ENCODE data around the gene CARF. TPM values are rescaled to one million over a fixed set of nuclear protein-coding genes. Genes with fewer than 3 reads are reported as not detected.
"Not testable (repeated sequence)": the region's sequence is repeated elsewhere in the genome, so short reads cannot be mapped to it uniquely, and the experiment has no call there.

CARF gene
- total RNA-seq, 2 experiments from 2014 or later: 4.0 to 5.4 TPM

DNA sequence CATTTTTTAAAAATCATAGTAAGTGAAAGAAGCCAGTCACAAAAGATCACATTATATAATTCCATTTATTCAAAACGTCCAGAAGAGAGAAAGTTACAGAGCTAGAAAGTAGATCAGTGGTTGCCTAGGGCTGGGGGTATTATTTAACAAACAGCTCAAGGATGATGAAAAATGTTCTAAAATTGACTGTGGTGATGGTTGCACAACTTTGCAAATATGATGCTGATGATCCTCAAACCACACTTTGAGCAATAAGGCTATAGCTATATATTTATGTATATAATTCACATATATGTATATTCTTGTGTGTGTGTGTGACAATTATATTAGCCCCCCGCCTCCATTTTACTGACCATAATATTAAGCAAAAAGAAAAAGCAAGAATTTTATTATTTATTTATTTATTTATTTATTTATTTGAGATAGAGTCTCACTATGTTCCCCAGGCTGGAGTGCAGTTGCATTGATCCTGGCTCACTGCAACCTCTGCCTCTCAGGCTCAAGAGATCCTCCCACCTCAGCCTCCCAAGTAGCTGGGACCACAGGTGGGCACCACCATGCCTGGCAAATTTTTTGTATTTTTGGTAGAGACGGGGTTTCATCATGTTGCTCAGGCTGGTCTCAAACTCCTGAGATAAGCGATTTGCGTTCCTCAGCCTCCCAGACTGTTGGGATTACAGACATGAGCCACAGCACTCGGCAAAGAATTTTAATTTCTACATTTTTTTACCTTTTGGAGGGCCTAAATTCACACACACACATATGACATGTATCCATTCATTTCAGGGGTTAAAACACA is 2.5 kb upstream of the CARF start:
- intact Hi-C loops (cut with micrococcal nuclease): loop anchor here (5.0 to 10.0 kb wide), 8 partner anchors 77 to 1127 kb away; partner anchors contain the start of genes ABI2, ALS2, BMPR2 and FZD7
- CTCF ChIA-PET: interaction anchor here (1.9 kb wide), 1 partner anchor 321 kb away, joined by 8 read pairs; no protein-coding TSS in a partner anchor
- DNase-seq: no peak
- peak overlapping the region; percentile 87 for H3K4me3 Mint-ChIP-seq
- no peaks in the 10 kb centered on the region for H3K27me3 Mint-ChIP-seq (ENCODE audit: low read depth)
- H3K4me1 Mint-ChIP-seq (ENCODE audit: low read depth): peaks cover 34% of the 10 kb centered on the region
- H3K36me3 Mint-ChIP-seq (ENCODE audit: low read depth): peaks cover 21% of the 10 kb centered on the region
- no peak overlapping the region for H3K27ac Mint-ChIP-seq
- H3K9me3 Mint-ChIP-seq: peaks cover 3% of the 10 kb centered on the region

GRCh38 chr2:202910250-202910649 is 1.8 kb upstream of the CARF start:
- not testable (repeated sequence) for DNase-seq; H3K27ac Mint-ChIP-seq; H3K9me3 Mint-ChIP-seq; H3K27me3 Mint-ChIP-seq (ENCODE audit: low read depth)
- CTCF ChIA-PET: interaction anchor here (1.3 to 1.9 kb wide), 2 partner anchors 40 to 322 kb away, joined by 4 to 8 read pairs; no protein-coding TSS in a partner anchor
- H3K36me3 Mint-ChIP-seq (ENCODE audit: low read depth): peaks cover 17% of the 10 kb centered on the region
- H3K4me1 Mint-ChIP-seq (ENCODE audit: low read depth): peaks cover 32% of the 10 kb centered on the region
- H3K4me3 Mint-ChIP-seq: peak overlapping the region; percentile 87
- intact Hi-C loops (cut with micrococcal nuclease): loop anchor here (5.0 to 10.0 kb wide), 8 partner anchors 78 to 1128 kb away; partner anchors contain the start of genes ABI2, ALS2, BMPR2 and FZD7

DNA sequence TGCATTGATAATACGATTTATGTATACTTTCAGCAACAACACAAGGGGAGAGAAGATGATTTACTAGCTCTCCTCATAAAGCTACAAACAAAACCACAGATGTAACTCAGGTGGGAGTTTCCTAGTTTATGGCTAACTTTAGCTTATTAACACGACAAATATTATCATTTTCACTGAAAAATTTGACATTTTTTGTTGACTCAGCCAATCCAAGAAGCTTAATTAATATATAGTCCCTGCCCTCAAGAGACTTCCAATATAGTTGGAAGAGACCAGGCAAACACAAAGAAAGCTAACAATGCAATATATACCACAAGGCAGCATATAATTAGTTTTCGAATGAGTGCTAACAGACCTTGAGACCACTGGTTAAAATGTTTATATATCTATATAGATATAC is 1.4 kb upstream of the CARF start:
- intact Hi-C loops (cut with micrococcal nuclease): loop anchor here (1.0 to 10.0 kb wide), 11 partner anchors 39 to 1128 kb away; partner anchors contain the start of genes ABI2, ALS2, BMPR2 and FZD7

DNA sequence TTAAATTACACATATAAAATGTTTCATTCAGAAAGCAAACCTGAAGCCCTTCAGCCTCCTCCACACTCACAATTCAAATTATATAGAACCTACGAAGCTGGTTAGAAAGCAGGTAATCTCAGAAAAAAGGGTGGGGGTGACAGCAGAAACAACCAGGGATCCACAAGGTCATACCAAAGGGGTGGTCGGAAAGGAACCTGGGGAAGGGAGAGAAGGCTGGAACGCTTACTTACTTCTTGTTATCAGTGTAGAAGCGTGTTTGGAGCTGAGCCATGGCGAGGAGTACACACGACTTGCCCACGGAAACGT is 918 bp upstream of the CARF start:
- Mint-ChIP-seq H3K4me3 (peak overlapping the region; percentile 87), H3K27ac (peak overlapping the region; percentile 94), H3K36me3 (ENCODE audit: low read depth) (peaks cover 8% of the 10 kb centered on the region), H3K9me3 (no peaks in the 10 kb centered on the region), H3K27me3 (ENCODE audit: low read depth) (no peaks in the 10 kb centered on the region), H3K4me1 (ENCODE audit: low read depth) (peaks cover 32% of the 10 kb centered on the region)
- intact Hi-C loops (cut with micrococcal nuclease): loop anchor here (1.0 to 10.0 kb wide), 11 partner anchors 40 to 1129 kb away; partner anchors contain the start of genes ABI2, ALS2, BMPR2 and FZD7
- CTCF ChIA-PET: interaction anchor here (0.8 to 1.9 kb wide), 4 partner anchors 40 to 323 kb away, joined by 3 to 8 read pairs (median 4); no protein-coding TSS in a partner anchor
- DNase-seq: no peak

More for the DNA sequence above, 1.4 kb upstream of the CARF start:
- no peak for DNase-seq
- CTCF ChIA-PET: interaction anchor here (0.8 to 1.9 kb wide), 4 partner anchors 40 to 322 kb away, joined by 3 to 8 read pairs (median 4); no protein-coding TSS in a partner anchor
- Mint-ChIP-seq H3K4me1 (ENCODE audit: low read depth) (peaks cover 32% of the 10 kb centered on the region), H3K4me3 (peak overlapping the region; percentile 87), H3K36me3 (ENCODE audit: low read depth) (peaks cover 13% of the 10 kb centered on the region), H3K27me3 (ENCODE audit: low read depth) (no peaks in the 10 kb centered on the region), H3K9me3 (peaks cover under 1% of the 10 kb centered on the region), H3K27ac (no peak overlapping the region)

DNA sequence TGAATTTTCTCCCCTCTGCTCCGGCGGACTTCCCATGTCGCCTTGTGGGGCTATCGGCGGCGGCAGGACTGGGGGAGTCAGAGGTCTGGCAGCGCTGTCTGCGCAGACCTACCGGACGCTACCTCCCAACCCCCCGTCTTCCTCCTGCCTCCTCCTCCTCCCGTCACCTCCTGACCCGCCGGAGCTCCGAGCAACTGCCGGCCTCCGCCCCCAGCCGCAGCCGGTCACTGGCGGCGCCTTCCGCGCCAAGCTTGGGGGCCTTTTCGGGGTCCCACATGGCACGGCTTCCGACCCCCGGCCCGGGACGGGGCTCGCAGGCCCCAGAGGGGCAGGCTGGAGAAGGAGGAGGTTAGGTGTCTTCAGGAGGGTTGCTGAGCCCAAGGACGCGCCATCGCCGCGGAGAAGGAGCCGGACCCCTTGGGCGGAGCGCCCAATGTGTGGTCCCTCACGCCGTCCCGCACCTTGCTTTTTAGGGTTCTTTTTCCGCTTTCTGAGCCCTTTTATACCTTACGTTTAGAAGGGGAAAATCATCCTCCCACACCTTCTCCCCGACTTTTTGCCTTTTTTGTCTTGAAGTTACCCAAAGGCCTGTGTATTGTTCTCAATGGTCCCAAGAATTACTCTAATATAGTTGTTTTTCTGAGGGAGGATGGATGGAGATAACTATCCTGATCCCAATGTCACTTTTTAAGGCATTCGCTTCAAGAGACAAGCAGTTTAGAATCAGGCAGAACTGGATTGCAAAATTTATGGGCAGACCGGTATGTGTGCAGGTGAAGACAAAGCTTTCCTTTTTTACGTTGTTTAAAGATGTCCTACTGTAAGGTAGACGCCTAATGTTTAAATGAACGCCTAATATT is 497 bp downstream of the CARF start:
- H3K36me3 Mint-ChIP-seq (ENCODE audit: low read depth); DNase-seq; CTCF ChIA-PET; H3K9me3 Mint-ChIP-seq; H3K27me3 Mint-ChIP-seq (ENCODE audit: low read depth): not testable (repeated sequence)
- intact Hi-C loops (cut with micrococcal nuclease): loop anchor here (1.0 to 10.0 kb wide), 9 partner anchors 80 to 1130 kb away; partner anchors contain the start of genes ABI2, ALS2, BMPR2 and FAM117B
- Mint-ChIP-seq H3K4me1 (ENCODE audit: low read depth) (peaks cover 32% of the 10 kb centered on the region), H3K27ac (peak overlapping the region; percentile 94), H3K4me3 (peak overlapping the region; percentile 87)

DNA sequence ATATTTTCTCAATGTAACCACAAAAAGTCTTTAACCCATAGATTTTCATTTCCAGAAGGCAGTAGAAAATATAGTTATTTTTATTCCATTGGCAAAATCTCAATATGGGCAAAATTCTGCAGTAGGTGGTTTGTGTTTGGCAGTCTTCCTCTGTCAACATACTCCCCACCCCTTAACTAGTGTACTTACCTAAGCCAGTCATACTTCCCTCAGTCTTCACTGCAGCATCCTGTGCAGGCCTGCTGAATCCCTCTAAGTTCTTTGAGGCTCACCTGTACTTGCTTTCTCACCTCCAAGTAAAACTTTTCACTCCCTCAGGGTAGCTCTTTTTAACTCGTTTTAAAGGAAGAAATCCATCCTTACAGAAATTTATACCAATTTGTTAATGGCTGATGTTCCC is 6.8 kb downstream of the CARF start:
- no peak for DNase-seq
- no peak overlapping the region for H3K27ac Mint-ChIP-seq
- no peak overlapping the region for H3K4me3 Mint-ChIP-seq
- no peaks in the 10 kb centered on the region for H3K27me3 Mint-ChIP-seq (ENCODE audit: low read depth)
- intact Hi-C loops (cut with micrococcal nuclease): loop anchor here (10.0 kb wide), 1 partner anchor 884 kb away; the partner anchor contains the start of gene FZD7
- H3K9me3 Mint-ChIP-seq: no peaks in the 10 kb centered on the region
- peaks cover 7% of the 10 kb centered on the region for H3K36me3 Mint-ChIP-seq (ENCODE audit: low read depth)
- H3K4me1 Mint-ChIP-seq (ENCODE audit: low read depth): peaks cover 2% of the 10 kb centered on the region
- CTCF ChIA-PET: interaction anchor here (0.6 to 2.1 kb wide), 2 partner anchors 13 to 895 kb away, joined by 3 to 5 read pairs; no protein-coding TSS in a partner anchor

DNA sequence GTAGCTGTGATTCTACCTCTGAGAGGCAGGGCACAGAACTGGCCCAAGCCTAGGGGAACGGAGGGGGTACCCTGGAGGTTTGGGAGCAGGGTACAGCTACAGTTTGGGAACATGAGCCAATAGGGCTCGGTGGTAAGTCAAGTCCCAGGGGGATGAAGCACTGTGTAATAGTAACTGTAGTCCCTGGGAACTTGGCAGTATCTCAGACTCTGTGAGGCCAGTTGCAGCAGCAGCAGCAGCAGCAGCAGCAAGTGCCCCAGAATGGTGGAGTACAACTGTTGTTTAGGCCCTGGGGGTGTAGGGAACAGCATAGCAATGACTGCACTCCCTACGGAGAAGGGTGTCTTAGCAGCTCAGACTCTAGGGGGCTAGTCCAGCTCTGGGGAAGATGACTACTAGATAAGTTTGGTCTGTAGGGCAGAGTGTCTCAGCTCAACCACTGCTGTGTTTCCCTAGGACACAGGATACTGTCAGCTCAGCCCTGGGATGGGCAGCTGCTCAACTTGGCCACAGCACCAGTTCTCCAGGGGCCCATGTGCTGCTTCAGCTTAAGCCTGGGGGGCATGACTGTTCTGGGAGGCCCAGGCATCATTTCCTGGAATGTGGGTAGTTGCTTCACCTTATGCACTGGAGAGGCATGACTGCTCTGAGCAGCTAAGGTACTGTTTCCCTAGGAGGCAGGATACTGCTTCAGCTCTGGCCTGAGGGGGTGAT is 20.5 kb downstream of the CARF start:
- H3K36me3 Mint-ChIP-seq (ENCODE audit: low read depth): peaks cover 16% of the 10 kb centered on the region
- H3K4me3 Mint-ChIP-seq: no peak overlapping the region
- DNase-seq: no peak
- CTCF ChIA-PET: interaction anchor here (0.6 to 1.1 kb wide), 4 partner anchors 10 to 401 kb away, joined by 3 to 5 read pairs (median 4); no protein-coding TSS in a partner anchor
- H3K9me3 Mint-ChIP-seq: no peaks in the 10 kb centered on the region
- no peaks in the 10 kb centered on the region for H3K4me1 Mint-ChIP-seq (ENCODE audit: low read depth)
- intact Hi-C loops (cut with micrococcal nuclease): no loop called here
- H3K27ac Mint-ChIP-seq: no peak overlapping the region
- no peaks in the 10 kb centered on the region for H3K27me3 Mint-ChIP-seq (ENCODE audit: low read depth)

DNA sequence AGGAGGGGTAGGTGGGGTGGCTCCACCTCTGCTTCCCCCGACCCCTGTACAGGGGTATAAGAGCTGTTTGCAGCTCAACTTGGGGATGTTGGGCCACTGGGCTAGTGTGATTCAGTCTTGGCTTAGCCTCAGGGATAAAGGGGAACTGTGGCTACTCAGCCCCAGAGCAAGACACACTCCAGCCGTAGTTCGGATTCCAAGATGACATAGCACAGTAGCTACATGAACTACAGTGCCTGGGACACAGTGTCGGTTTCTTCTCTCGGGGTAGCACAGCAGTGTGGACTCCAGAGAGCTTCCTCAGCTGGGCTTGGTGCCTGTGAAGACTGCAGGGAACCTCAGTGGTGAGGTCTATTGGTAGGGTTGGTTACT is 21.1 kb downstream of the CARF start:
- DNase-seq: no peak
- no peaks in the 10 kb centered on the region for H3K27me3 Mint-ChIP-seq (ENCODE audit: low read depth)
- no peak overlapping the region for H3K27ac Mint-ChIP-seq
- no peaks in the 10 kb centered on the region for H3K9me3 Mint-ChIP-seq
- intact Hi-C loops (cut with micrococcal nuclease): no loop called here
- no peak overlapping the region for H3K4me3 Mint-ChIP-seq
- H3K4me1 Mint-ChIP-seq (ENCODE audit: low read depth): no peaks in the 10 kb centered on the region
- CTCF ChIA-PET: interaction anchor here (0.6 to 0.8 kb wide), 2 partner anchors 11 to 334 kb away, joined by 3 read pairs; no protein-coding TSS in a partner anchor
- H3K36me3 Mint-ChIP-seq (ENCODE audit: low read depth): peaks cover 13% of the 10 kb centered on the region

- intact Hi-C loops (cut with micrococcal nuclease): no loop called here
- Mint-ChIP-seq H3K4me3 (no peak overlapping the region), H3K4me1 (ENCODE audit: low read depth) (no peaks in the 10 kb centered on the region), H3K27me3 (ENCODE audit: low read depth) (no peaks in the 10 kb centered on the region), H3K36me3 (ENCODE audit: low read depth) (peaks cover 15% of the 10 kb centered on the region), H3K9me3 (no peaks in the 10 kb centered on the region), H3K27ac (no peak overlapping the region)
- DNase-seq: no peak
- CTCF ChIA-PET: interaction anchor here (0.7 kb wide), 1 partner anchor 881 kb away, joined by 4 read pairs; no protein-coding TSS in a partner anchor
Measured at GRCh38 chr2:202933958-202934357, 21.9 kb downstream of the CARF start.

DNA sequence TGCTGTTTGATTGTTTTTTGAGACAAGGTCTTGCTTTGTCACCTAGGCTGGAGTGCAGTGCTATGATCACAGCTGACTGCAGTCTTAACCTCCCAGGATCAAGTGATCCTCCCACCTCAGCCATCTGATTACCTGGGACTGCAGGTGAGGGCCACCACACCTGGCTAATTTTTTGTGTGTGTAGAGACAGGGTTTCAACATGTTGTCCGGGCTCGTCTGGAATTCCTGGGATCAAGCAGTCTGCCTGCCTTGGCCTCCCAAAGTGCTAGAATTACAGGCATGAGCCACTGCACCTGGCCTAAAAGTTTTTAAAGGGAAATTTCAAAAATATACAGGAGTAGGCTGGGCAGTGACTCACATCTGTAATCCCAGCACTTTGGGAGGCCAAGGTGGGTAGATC is 22.4 kb downstream of the CARF start:
- H3K27ac Mint-ChIP-seq: no peak overlapping the region
- no peak for DNase-seq
- no peaks in the 10 kb centered on the region for H3K27me3 Mint-ChIP-seq (ENCODE audit: low read depth)
- intact Hi-C loops (cut with micrococcal nuclease): no loop called here
- peaks cover 16% of the 10 kb centered on the region for H3K36me3 Mint-ChIP-seq (ENCODE audit: low read depth)
- H3K4me1 Mint-ChIP-seq (ENCODE audit: low read depth): no peaks in the 10 kb centered on the region
- CTCF ChIA-PET: no interaction called here
- no peaks in the 10 kb centered on the region for H3K9me3 Mint-ChIP-seq
- no peak overlapping the region for H3K4me3 Mint-ChIP-seq

DNA sequence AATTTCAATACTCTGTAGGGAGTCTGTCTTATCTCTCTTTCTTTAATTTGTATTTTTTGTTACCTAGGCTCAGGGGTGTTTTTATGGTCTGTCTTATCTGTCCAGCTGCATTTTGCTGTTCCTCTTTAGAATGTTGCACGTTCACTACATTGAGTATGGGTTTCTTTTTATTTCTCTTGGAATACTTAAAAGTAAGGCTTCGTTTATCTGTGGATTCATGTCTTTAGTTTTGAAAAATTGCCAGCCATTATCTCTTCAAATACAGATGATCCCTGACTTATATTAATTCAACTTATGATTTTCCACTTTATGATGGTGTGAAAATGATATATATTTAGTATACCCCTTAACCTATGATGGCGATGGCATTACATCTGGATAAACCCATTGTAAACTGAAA is 26.9 kb downstream of the CARF start:
- DNase-seq: no peak
- H3K27me3 Mint-ChIP-seq (ENCODE audit: low read depth): no peaks in the 10 kb centered on the region
- H3K9me3 Mint-ChIP-seq: no peaks in the 10 kb centered on the region
- H3K27ac Mint-ChIP-seq: no peak overlapping the region
- peaks cover 11% of the 10 kb centered on the region for H3K36me3 Mint-ChIP-seq (ENCODE audit: low read depth)
- intact Hi-C loops (cut with micrococcal nuclease): no loop called here
- no peaks in the 10 kb centered on the region for H3K4me1 Mint-ChIP-seq (ENCODE audit: low read depth)
- CTCF ChIA-PET: no interaction called here
- no peak overlapping the region for H3K4me3 Mint-ChIP-seq

Data from activated naive CD4-positive, alpha-beta T cell treated with anti-CD3 and anti-CD28 coated beads for 36 hours (primary cell).